NT2/D1 (cell line): ENCODE data around the gene SCART1.

Experiments
- SUZ12 ChIP-seq: IDR thresholded peaks from 2 replicates; pipeline ENCODE4 v1.6.1; 2011; ENCODE audit not compliant: insufficient read length, insufficient read depth; ENCODE audit errors: extremely low read depth
- YY1 ChIP-seq: IDR thresholded peaks from 2 replicates; pipeline ENCODE4 v1.6.1; 2011; ENCODE audit not compliant: insufficient read length, insufficient read depth
- ZNF274 ChIP-seq: IDR thresholded peaks from 2 replicates; pipeline ENCODE4 v1.6.1; 2011; ENCODE audit warnings: mild to moderate bottlenecking, low read depth, low read length

GRCh38 chr10:133455611-133456031, 1.9 kb downstream of the SCART1 start:
- TF ChIP-seq SUZ12 (no peak), ZNF274 (no peak), YY1 (no peak)
